ENCODE measurements around the gene GAS1.

GRCh38 chr9:86960938-86961337 lies 13.6 kb upstream of the GAS1 start:
- TF ChIP-seq EZH2 (IDR thresholded peaks at IDR 0.05; ENCODE audit: low read length, missing control alignments) (no peak), CTCF (conservative IDR thresholded peaks at IDR 0.05 in 1 of 2, IDR thresholded peaks at IDR 0.05 in 1 of 2; ENCODE audit: low read depth in 1 of 2, low read length in 2 of 2) (no peak)

Measured in fibroblast of lung (primary cell).